GM12878 (cell line): Measurements from ENCODE around the gene MYO16. TPM values are rescaled to one million over a fixed set of nuclear protein-coding genes. Genes with fewer than 3 reads are reported as not detected.

Experiments
- ATAC-seq: fragments of 200-7000 bp; cut with Tn5 transposase; 3 replicates; pipeline ENCODE4 v1.9.1; 2020; ENCODE audit warnings: mild to moderate bottlenecking, moderate library complexity
- BruUV-seq: library from RNA; stranded (reverse); fragments of 400-500 nt; replicated peaks from 2 replicates; lab custom pipeline; 2021; lab: Mats Ljungman, UMichigan
- CTCF ChIA-PET: fragments of 300-600 bp; sonication (Branson Sonifier 250); formaldehyde crosslinking; extraction: SDS; loops from one replicate; lab custom pipeline; 2021; ENCODE audit warnings: inconsistent platforms; lab: Yijun Ruan, JAX
- POLR2A ChIA-PET: fragments of 350-600 bp; formaldehyde crosslinking; extraction: SDS; loops from one replicate; lab custom pipeline; 2021; ENCODE audit warnings: inconsistent platforms; lab: Charles Lee
- RAD21 ChIA-PET: fragments of 300-600 bp; sonication (Branson Sonifier 250); formaldehyde crosslinking; loops from one replicate; lab custom pipeline; 2023; ENCODE audit warnings: antibody characterized with exemption; ENCODE audit not compliant: unreplicated experiment; lab: Charles Lee
- SMC1A ChIA-PET: fragments of 300-600 bp; sonication (Branson Sonifier 250); formaldehyde crosslinking; loops from one replicate; lab custom pipeline; 2023; ENCODE audit not compliant: unreplicated experiment, uncharacterized antibody; lab: Charles Lee
- DNase-seq: peaks from one replicate; pipeline ENCODE4 v3.0.0-alpha.2; 2011; ENCODE audit warnings: low read depth, low spot score
- FAIRE-seq: peaks from 3 replicates; lab custom pipeline; 2011; peaks lifted over from hg19 to GRCh38; lab: Jason Lieb, UNC
- H2AFZ ChIP-seq: 2 replicates; pipeline ENCODE4 v1.6.0; 2011; ENCODE audit warnings: low read depth, low read length, control low read depth; ENCODE audit not compliant: control insufficient read depth
- H3K27ac ChIP-seq: 2 replicates; pipeline ENCODE4 v1.5.1; 2011; ENCODE audit warnings: control low read depth; ENCODE audit not compliant: control insufficient read depth, insufficient read depth
- H3K27me3 ChIP-seq, 2 experiments: replicated peaks in 1 of 2; 2 replicates each; pipeline versions ENCODE4 v1.6.0 to v1.6.1; 2011; ENCODE audit warnings: low read length in 1 of 2; ENCODE audit not compliant: control insufficient read depth in 2 of 2, insufficient read depth in 2 of 2
- H3K36me3 ChIP-seq, 2 experiments: 2 replicates each; pipeline ENCODE4 v1.5.1; 2011; ENCODE audit warnings: low read length in 1 of 2; ENCODE audit not compliant: control insufficient read depth in 2 of 2, insufficient read depth in 2 of 2
- H3K4me1 ChIP-seq: 2 replicates; pipeline ENCODE4 v1.6.1; 2011; ENCODE audit warnings: mild to moderate bottlenecking, low read length, moderate library complexity, mixed read lengths; ENCODE audit not compliant: control insufficient read depth, insufficient read depth
- H3K4me2 ChIP-seq: 2 replicates; pipeline ENCODE4 v1.6.0; 2011; ENCODE audit warnings: control low read depth; ENCODE audit not compliant: control insufficient read depth, insufficient read depth
- H3K4me3 ChIP-seq: fragments of 200-600 bp; sonication (generic); 2 replicates; pipeline ENCODE4 v1.5.1; 2016
- H3K79me2 ChIP-seq: 2 replicates; pipeline ENCODE4 v1.6.0; 2011; ENCODE audit warnings: low read length; ENCODE audit not compliant: control insufficient read depth, insufficient read depth
- H3K9ac ChIP-seq: 2 replicates; pipeline ENCODE4 v1.8.0; 2011; ENCODE audit warnings: low read length, control low read depth, mixed read lengths; ENCODE audit not compliant: control insufficient read depth, insufficient read depth
- H3K9me3 ChIP-seq: replicated peaks from 3 replicates; pipeline ENCODE4 v1.5.1; 2011; ENCODE audit warnings: mild to moderate bottlenecking, low read length; ENCODE audit not compliant: control insufficient read depth, insufficient read depth
- H4K20me1 ChIP-seq: 2 replicates; pipeline ENCODE4 v1.6.0; 2011; ENCODE audit not compliant: control insufficient read depth, insufficient read depth
- BACH1 ChIP-seq: fragments of 450-650 bp; IDR thresholded peaks from 2 replicates; pipeline ENCODE4 v1.6.1; 2017; ENCODE audit warnings: mild to moderate bottlenecking, borderline replicate concordance
- BMI1 ChIP-seq: fragments of 450-650 bp; IDR thresholded peaks from 2 replicates; pipeline ENCODE4 v1.6.1; 2016; ENCODE audit warnings: mild to moderate bottlenecking, moderate library complexity, borderline replicate concordance
- HDAC6 ChIP-seq: fragments of 200-600 bp; sonication (generic); IDR thresholded peaks from one replicate; pipeline ENCODE4 v1.8.0; 2017; ENCODE audit warnings: antibody characterized with exemption; ENCODE audit not compliant: unreplicated experiment
- KDM1A ChIP-seq: fragments of 200-600 bp; sonication (generic); IDR thresholded peaks from 2 replicates; pipeline ENCODE4 v1.6.1; 2016; ENCODE audit warnings: borderline replicate concordance
- MXI1 ChIP-seq: fragments of 150-350 bp; IDR thresholded peaks from 2 replicates; pipeline ENCODE4 v1.6.1; 2011; ENCODE audit warnings: low read depth, mild to moderate bottlenecking, inconsistent platforms, low read length, improper control_type of control experiment
- NFIC ChIP-seq: IDR thresholded peaks from 2 replicates; pipeline ENCODE4 v1.6.1; 2012; ENCODE audit warnings: low read depth, mild to moderate bottlenecking, inconsistent platforms, low read length, moderate library complexity
- NFXL1 ChIP-seq: fragments of 450-650 bp; IDR thresholded peaks from 2 replicates; pipeline ENCODE4 v1.6.1; 2017; ENCODE audit warnings: antibody characterized with exemption, mild to moderate bottlenecking, borderline replicate concordance
- NR2C2 ChIP-seq: IDR thresholded peaks from 2 replicates; pipeline ENCODE4 v1.6.1; 2011; ENCODE audit warnings: borderline replicate concordance, low read depth; ENCODE audit not compliant: control insufficient read depth, insufficient read length
- POLR2AphosphoS2 ChIP-seq: IDR thresholded peaks from 2 replicates; pipeline ENCODE4 v1.6.1; 2011; ENCODE audit warnings: low read depth, mild to moderate bottlenecking, low read length, improper control_type of control experiment, moderate library complexity
- SPI1 ChIP-seq: IDR thresholded peaks from 2 replicates; pipeline ENCODE4 v1.6.1; 2011; ENCODE audit warnings: low read depth, mild to moderate bottlenecking, low read length, moderate library complexity, borderline replicate concordance; ENCODE audit not compliant: insufficient read depth
- TAF1 ChIP-seq: IDR thresholded peaks from 2 replicates; pipeline ENCODE4 v1.6.1; 2011; ENCODE audit warnings: mild to moderate bottlenecking, low read depth, low read length, borderline replicate concordance
- WRNIP1 ChIP-seq: IDR thresholded peaks from 2 replicates; pipeline ENCODE4 v1.6.1; 2011; ENCODE audit warnings: low read depth, low read length, improper control_type of control experiment, borderline replicate concordance
- ZNF217 ChIP-seq: fragments of 450-650 bp; IDR thresholded peaks from 2 replicates; pipeline ENCODE4 v1.6.1; 2017; ENCODE audit warnings: antibody characterized with exemption, mild to moderate bottlenecking
- WGBS: methylation state at CpG from one replicate; pipeline ENCODE4 v1.1.6; 2016; ENCODE audit warnings: low lambda C conversion rate; ENCODE audit not compliant: insufficient replicate concordance, insufficient coverage; ENCODE audit errors: missing lambda C conversion rate; 5-methylcytosine and 5-hydroxymethylcytosine counted together
- in situ Hi-C: fragments of 300-500 bp; cut with MboI; formaldehyde crosslinking; loops from 9 replicates; pipeline ENCODE4 v1.14.3; 2018; ENCODE audit warnings: mixed read lengths
- intact Hi-C: fragments of 100-400 bp; cut with micrococcal nuclease; formaldehyde crosslinking; loops from one replicate; pipeline ENCODE4 v1.14.2; 2022; ENCODE audit not compliant: unreplicated experiment
- polyA plus RNA-seq, 11 experiments: library from polyadenylated mRNA; depleted of rRNA in 4 of 11; unstranded in 6 of 11; stranded (reverse) in 5 of 11; fragments of >200 nt; fragmentation: Nextera tagmentation in 4 of 11; fragmentation: Illumina TruSeq in 1 of 11; extraction: Ambion mirVana in 4 of 11; extraction: Trizol in 1 of 11; gene quantifications; 1 replicate in 1 of 11; 2 replicates in 10 of 11; pipeline versions ENCODE4 v1.2.1 to v1.2.3, GENCODE V29; 2011 to 2016; ENCODE audit warnings: inconsistent platforms in 2 of 11, missing spikeins in 2 of 11, low read depth in 1 of 11
- total RNA-seq, 4 experiments: library from RNA; depleted of rRNA in 3 of 4; stranded (reverse); fragments of >200 nt in 3 of 4; fragmentation: Illumina TruSeq in 1 of 4; extraction: Trizol in 1 of 4; gene quantifications; 2 replicates each; pipeline versions ENCODE4 v1.2.1 to v1.2.3, GENCODE V29; 2013 to 2021
- TF ChIP-seq, protein P1 (sequence below): fragments of 450-650 bp; IDR thresholded peaks from 2 replicates; pipeline ENCODE4 v1.6.1; 2018; ENCODE audit warnings: mild to moderate bottlenecking, low read depth, moderate library complexity; ENCODE audit not compliant: partially characterized antibody
- TF ChIP-seq, protein P2 (sequence below): fragments of 150-350 bp; IDR thresholded peaks from 2 replicates; pipeline ENCODE4 v1.6.1; 2014; ENCODE audit warnings: mild to moderate bottlenecking, low read depth, low read length
- TF ChIP-seq, protein P3 (sequence below): fragments of 450-650 bp; IDR thresholded peaks from 2 replicates; pipeline ENCODE4 v1.6.1; 2017; ENCODE audit warnings: mild to moderate bottlenecking, moderate library complexity

The MYO16 gene
- total and polyA plus RNA-seq, 10 of the 15 experiments (the other 5 are each of a cell fraction or from before 2014, with no cell fraction given): under 0.01 to 1.7 (median 0.05) TPM; not detected in 4

DNA sequence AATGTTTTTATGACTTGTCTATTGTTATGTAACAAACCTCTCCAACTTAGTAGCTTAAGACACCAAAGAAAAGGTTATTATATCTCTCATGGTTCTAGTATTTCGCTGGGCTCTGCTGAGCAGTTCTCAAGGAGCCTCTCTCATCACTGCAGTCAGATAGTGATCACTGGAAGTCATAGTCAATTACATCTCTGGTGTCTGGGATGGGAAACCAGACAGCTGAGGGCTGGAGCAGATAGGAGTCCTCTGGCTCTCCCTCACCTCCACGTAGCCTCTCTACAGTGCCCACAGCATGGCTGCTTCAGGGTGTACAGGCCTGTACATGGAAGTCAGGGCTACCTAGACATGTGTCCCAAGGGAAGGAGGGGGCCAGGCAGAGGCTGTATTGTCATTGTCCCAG, 507.5 kb downstream of the MYO16 start:
- ChIA-PET CTCF (interaction anchor here (1.1 to 2.2 kb wide), 4 partner anchors 9 to 22 kb away, joined by 3 to 8 read pairs (median 4); no protein-coding TSS in a partner anchor), SMC1A (interaction anchor here (1.0 to 2.6 kb wide), 4 partner anchors 10 to 360 kb away, joined by 3 to 11 read pairs (median 4); no protein-coding TSS in a partner anchor), RAD21 (interaction anchor here (1.2 to 2.2 kb wide), 2 partner anchors 9 to 176 kb away, joined by 3 to 8 read pairs; no protein-coding TSS in a partner anchor), POLR2A (no interaction called here)
- intact Hi-C loops: no loop called here
- Histone ChIP-seq H3K4me1 (peaks cover 5% of the 10 kb centered on the region), H3K4me3 (no peak overlapping the region), H4K20me1 (no peaks in the 10 kb centered on the region), H3K4me2 (no peak overlapping the region), H2AFZ (no peak overlapping the region), H3K9ac (no peak overlapping the region), H3K27me3 (no peaks in the 10 kb centered on the region), H3K79me2 (no peaks in the 10 kb centered on the region), H3K9me3 (peaks cover 2% of the 10 kb centered on the region; the same call in 1 of the 3 replicates), H3K27ac (no peak overlapping the region), H3K36me3 (no peaks in the 10 kb centered on the region)
- in situ Hi-C loops: no loop called here
- whole genome bisulfite sequencing: 0% methylated on average over 2 of the region's 2 CpGs
- ATAC-seq (no peak), DNase-seq (no peak), FAIRE-seq (no peak)
- no TSS peak for BruUV-seq
- TF ChIP-seq BACH1 (no peak), SPI1 (no peak), KDM1A (no peak), POLR2AphosphoS2 (no peak), NFXL1 (no peak), HDAC6 (no peak), BMI1 (no peak), MXI1 (no peak), NFIC (no peak), TAF1 (no peak), NR2C2 (no peak), WRNIP1 (no peak), ZNF217 (no peak)
- TF ChIP-seq, protein P1, sequence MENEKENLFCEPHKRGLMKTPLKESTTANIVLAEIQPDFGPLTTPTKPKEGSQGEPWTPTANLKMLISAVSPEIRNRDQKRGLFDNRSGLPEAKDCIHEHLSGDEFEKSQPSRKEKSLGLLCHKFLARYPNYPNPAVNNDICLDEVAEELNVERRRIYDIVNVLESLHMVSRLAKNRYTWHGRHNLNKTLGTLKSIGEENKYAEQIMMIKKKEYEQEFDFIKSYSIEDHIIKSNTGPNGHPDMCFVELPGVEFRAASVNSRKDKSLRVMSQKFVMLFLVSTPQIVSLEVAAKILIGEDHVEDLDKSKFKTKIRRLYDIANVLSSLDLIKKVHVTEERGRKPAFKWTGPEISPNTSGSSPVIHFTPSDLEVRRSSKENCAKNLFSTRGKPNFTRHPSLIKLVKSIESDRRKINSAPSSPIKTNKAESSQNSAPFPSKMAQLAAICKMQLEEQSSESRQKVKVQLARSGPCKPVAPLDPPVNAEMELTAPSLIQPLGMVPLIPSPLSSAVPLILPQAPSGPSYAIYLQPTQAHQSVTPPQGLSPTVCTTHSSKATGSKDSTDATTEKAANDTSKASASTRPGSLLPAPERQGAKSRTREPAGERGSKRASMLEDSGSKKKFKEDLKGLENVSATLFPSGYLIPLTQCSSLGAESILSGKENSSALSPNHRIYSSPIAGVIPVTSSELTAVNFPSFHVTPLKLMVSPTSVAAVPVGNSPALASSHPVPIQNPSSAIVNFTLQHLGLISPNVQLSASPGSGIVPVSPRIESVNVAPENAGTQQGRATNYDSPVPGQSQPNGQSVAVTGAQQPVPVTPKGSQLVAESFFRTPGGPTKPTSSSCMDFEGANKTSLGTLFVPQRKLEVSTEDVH: no peak
- TF ChIP-seq, protein P2, sequence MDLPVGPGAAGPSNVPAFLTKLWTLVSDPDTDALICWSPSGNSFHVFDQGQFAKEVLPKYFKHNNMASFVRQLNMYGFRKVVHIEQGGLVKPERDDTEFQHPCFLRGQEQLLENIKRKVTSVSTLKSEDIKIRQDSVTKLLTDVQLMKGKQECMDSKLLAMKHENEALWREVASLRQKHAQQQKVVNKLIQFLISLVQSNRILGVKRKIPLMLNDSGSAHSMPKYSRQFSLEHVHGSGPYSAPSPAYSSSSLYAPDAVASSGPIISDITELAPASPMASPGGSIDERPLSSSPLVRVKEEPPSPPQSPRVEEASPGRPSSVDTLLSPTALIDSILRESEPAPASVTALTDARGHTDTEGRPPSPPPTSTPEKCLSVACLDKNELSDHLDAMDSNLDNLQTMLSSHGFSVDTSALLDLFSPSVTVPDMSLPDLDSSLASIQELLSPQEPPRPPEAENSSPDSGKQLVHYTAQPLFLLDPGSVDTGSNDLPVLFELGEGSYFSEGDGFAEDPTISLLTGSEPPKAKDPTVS: no peak
- TF ChIP-seq, protein P3, sequence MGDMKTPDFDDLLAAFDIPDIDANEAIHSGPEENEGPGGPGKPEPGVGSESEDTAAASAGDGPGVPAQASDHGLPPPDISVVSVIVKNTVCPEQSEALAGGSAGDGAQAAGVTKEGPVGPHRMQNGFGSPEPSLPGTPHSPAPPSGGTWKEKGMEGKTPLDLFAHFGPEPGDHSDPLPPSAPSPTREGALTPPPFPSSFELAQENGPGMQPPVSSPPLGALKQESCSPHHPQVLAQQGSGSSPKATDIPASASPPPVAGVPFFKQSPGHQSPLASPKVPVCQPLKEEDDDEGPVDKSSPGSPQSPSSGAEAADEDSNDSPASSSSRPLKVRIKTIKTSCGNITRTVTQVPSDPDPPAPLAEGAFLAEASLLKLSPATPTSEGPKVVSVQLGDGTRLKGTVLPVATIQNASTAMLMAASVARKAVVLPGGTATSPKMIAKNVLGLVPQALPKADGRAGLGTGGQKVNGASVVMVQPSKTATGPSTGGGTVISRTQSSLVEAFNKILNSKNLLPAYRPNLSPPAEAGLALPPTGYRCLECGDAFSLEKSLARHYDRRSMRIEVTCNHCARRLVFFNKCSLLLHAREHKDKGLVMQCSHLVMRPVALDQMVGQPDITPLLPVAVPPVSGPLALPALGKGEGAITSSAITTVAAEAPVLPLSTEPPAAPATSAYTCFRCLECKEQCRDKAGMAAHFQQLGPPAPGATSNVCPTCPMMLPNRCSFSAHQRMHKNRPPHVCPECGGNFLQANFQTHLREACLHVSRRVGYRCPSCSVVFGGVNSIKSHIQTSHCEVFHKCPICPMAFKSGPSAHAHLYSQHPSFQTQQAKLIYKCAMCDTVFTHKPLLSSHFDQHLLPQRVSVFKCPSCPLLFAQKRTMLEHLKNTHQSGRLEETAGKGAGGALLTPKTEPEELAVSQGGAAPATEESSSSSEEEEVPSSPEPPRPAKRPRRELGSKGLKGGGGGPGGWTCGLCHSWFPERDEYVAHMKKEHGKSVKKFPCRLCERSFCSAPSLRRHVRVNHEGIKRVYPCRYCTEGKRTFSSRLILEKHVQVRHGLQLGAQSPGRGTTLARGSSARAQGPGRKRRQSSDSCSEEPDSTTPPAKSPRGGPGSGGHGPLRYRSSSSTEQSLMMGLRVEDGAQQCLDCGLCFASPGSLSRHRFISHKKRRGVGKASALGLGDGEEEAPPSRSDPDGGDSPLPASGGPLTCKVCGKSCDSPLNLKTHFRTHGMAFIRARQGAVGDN: no peak
